Panc1 (cell line): Measurements from ENCODE around the gene CUL4A. TPM values are rescaled to one million over a fixed set of nuclear protein-coding genes. Genes with fewer than 3 reads are reported as not detected.

Experiments
- ATAC-seq: fragments of 200-7000 bp; cut with Tn5 transposase; 2 replicates; pipeline ENCODE4 v1.9.1; 2020; ENCODE audit warnings: mild to moderate bottlenecking, moderate library complexity
- BruUV-seq: library from RNA; stranded (reverse); fragments of 400-500 nt; replicated peaks from 2 replicates; lab custom pipeline; 2021; lab: Mats Ljungman, UMichigan
- CTCF ChIA-PET: fragments of 300-600 bp; sonication (Branson Sonifier 250); formaldehyde crosslinking; loops from one replicate; lab custom pipeline; 2022; ENCODE audit warnings: antibody characterized with exemption; lab: Charles Lee
- POLR2A ChIA-PET: fragments of 300-600 bp; sonication (Branson Sonifier 250); formaldehyde crosslinking; loops from one replicate; lab custom pipeline; 2022; ENCODE audit warnings: antibody characterized with exemption; lab: Charles Lee
- DNase-seq: peaks from one replicate; pipeline ENCODE4 v3.0.0-alpha.2; 2010; ENCODE audit warnings: low read depth, low spot score
- H3K27ac ChIP-seq: 2 replicates; pipeline ENCODE4 v1.5.1; 2011; ENCODE audit warnings: mild to moderate bottlenecking, low read length, inconsistent platforms
- H3K27me3 ChIP-seq: fragments of 200-500 bp; sonication (Bioruptor generic); 2 replicates; pipeline ENCODE4 v1.6.0; 2014; ENCODE audit warnings: low read length, inconsistent platforms; ENCODE audit not compliant: control insufficient read depth, insufficient read depth
- H3K36me3 ChIP-seq: fragments of 200-500 bp; sonication (Bioruptor generic); 2 replicates; pipeline ENCODE4 v1.5.1; 2014; ENCODE audit warnings: inconsistent platforms, mild to moderate bottlenecking, low read length, moderate library complexity; ENCODE audit not compliant: control insufficient read depth, insufficient read depth
- H3K4me1 ChIP-seq: 2 replicates; pipeline ENCODE4 v1.5.1; 2011; ENCODE audit warnings: inconsistent platforms, mild to moderate bottlenecking, low read length, moderate library complexity; ENCODE audit not compliant: control insufficient read depth, insufficient read depth
- H3K4me3 ChIP-seq, 2 experiments: 2 replicates each; pipeline ENCODE4 v1.5.1; 2011 to 2012; ENCODE audit warnings: low read depth in 2 of 2, low read length in 2 of 2, mild to moderate bottlenecking in 2 of 2, inconsistent platforms in 1 of 2, moderate library complexity in 1 of 2
- H3K9me3 ChIP-seq: fragments of 200-500 bp; sonication (Bioruptor generic); 2 replicates; pipeline ENCODE4 v1.5.1; 2014; ENCODE audit warnings: low read depth, mild to moderate bottlenecking, inconsistent platforms, low read length, moderate library complexity; ENCODE audit not compliant: control insufficient read depth, insufficient read depth
- CTCF ChIP-seq: fragments of 450-650 bp; IDR thresholded peaks from 2 replicates; pipeline ENCODE4 v1.5.1; 2017; ENCODE audit warnings: mild to moderate bottlenecking
- POLR2AphosphoS5 ChIP-seq: IDR thresholded peaks from 2 replicates; pipeline ENCODE4 v1.6.1; 2012; ENCODE audit warnings: mild to moderate bottlenecking, low read depth, low read length, moderate library complexity
- REST ChIP-seq, 2 experiments: IDR thresholded peaks; 2 replicates each; pipeline ENCODE4 v1.6.1; 2011 to 2012; ENCODE audit warnings: low read depth in 2 of 2, control low read depth in 1 of 2, low read length in 1 of 2, mild to moderate bottlenecking in 1 of 2, moderate library complexity in 1 of 2; ENCODE audit not compliant: insufficient read depth in 1 of 2
- SIN3A ChIP-seq: IDR thresholded peaks from 2 replicates; pipeline ENCODE4 v1.6.1; 2012; ENCODE audit warnings: low read depth, mild to moderate bottlenecking, low read length, moderate library complexity, borderline replicate concordance; ENCODE audit not compliant: insufficient read depth
- TCF7L2 ChIP-seq: IDR thresholded peaks from 2 replicates; pipeline ENCODE4 v1.6.1; 2011; ENCODE audit warnings: mild to moderate bottlenecking, low read depth, low read length, inconsistent platforms
- in situ Hi-C: cut with HindIII; loops from 2 replicates; pipeline ENCODE4 v1.10.0; 2016; ENCODE audit warnings: low sequenced_read_pairs, low pct_unique_long_range_greater_than_20kb
- intact Hi-C: fragments of 100-400 bp; cut with micrococcal nuclease; formaldehyde crosslinking; loops from one replicate; pipeline ENCODE4 v1.10.0; 2022; ENCODE audit not compliant: unreplicated experiment
- total RNA-seq: library from RNA; stranded (reverse); gene quantifications from one replicate; pipeline ENCODE4 v1.2.1, GENCODE V29; 2021; ENCODE audit not compliant: unreplicated experiment

CUL4A gene
- total RNA-seq, 1 experiment from 2014 or later = 80.8 TPM

GRCh38 chr13:113187263-113187669 lies 22.1 kb upstream of the CUL4A start:
- no peak for TF ChIP-seq CTCF
- no peak; the same call in 1 of the 2 replicates for TF ChIP-seq TCF7L2
- no peak for TF ChIP-seq REST (IDR thresholded peaks at IDR 0.05; ENCODE audit: insufficient read depth in 1 of 2, low read depth in 2 of 2, low read length in 1 of 2)
- peak; percentile 50; the same call in 1 of the 2 replicates for TF ChIP-seq POLR2AphosphoS5
- TF ChIP-seq SIN3A = 0 out of 2 replicates have a peak, but pooled peaks have one; percentile 24
- in situ Hi-C loops (no loop called here), intact Hi-C loops (no loop called here)
- H3K4me1 ChIP-seq = peaks cover 17% of the 10 kb centered on the region
- ATAC-seq (peak; percentile 98), DNase-seq (peak; percentile 91)
- no TSS peak for BruUV-seq
- H3K9me3 ChIP-seq = no peaks in the 10 kb centered on the region
- H3K36me3 ChIP-seq = peaks cover 4% of the 10 kb centered on the region; the same call in 1 of the 2 replicates
- CTCF ChIA-PET = no interaction called here
- H3K27ac ChIP-seq = peak overlapping the region; percentile 92
- H3K27me3 ChIP-seq = no peaks in the 10 kb centered on the region
- POLR2A ChIA-PET = interaction anchor here (0.8 kb wide), 1 partner anchor 15 kb away, joined by 3 read pairs; no protein-coding TSS in a partner anchor
- peak overlapping the region; percentile 33 to 53 for H3K4me3 ChIP-seq

- H3K27me3 ChIP-seq = no peaks in the 10 kb centered on the region
- DNase-seq = no peak
- BruUV-seq = no TSS peak
- TF ChIP-seq TCF7L2 (no peak), SIN3A (no peak), REST (IDR thresholded peaks at IDR 0.05; ENCODE audit: insufficient read depth in 1 of 2, low read depth in 2 of 2, low read length in 1 of 2) (no peak), POLR2AphosphoS5 (no peak), CTCF (no peak)
- intact Hi-C loops (no loop called here), in situ Hi-C loops (no loop called here)
- CTCF ChIA-PET = no interaction called here
- no peak overlapping the region for H3K4me3 ChIP-seq
- no peak for ATAC-seq
- H3K36me3 ChIP-seq = peaks cover 4% of the 10 kb centered on the region; the same call in 1 of the 2 replicates
- peak overlapping the region; percentile 92 for H3K27ac ChIP-seq
- H3K9me3 ChIP-seq = no peaks in the 10 kb centered on the region
- peaks cover 17% of the 10 kb centered on the region for H3K4me1 ChIP-seq
- POLR2A ChIA-PET = no interaction called here
Observed at GRCh38 chr13:113187883-113188665, 21.3 kb upstream of the CUL4A start.
